Caco-2 (cell line): ENCODE data around the gene SLCO4A1. TPM values are rescaled to one million over a fixed set of nuclear protein-coding genes. Genes with fewer than 3 reads are reported as not detected.

Experiments
- BruUV-seq: library from RNA; stranded (reverse); fragments of 400-500 nt; replicated peaks from 2 replicates; lab custom pipeline; 2021; lab: Mats Ljungman, UMichigan
- CTCF ChIA-PET: fragments of 300-600 bp; sonication (Branson Sonifier 250); formaldehyde crosslinking; loops from one replicate; lab custom pipeline; 2022; ENCODE audit warnings: antibody characterized with exemption; lab: Charles Lee
- POLR2A ChIA-PET: fragments of 300-600 bp; sonication (Branson Sonifier 250); formaldehyde crosslinking; loops from one replicate; lab custom pipeline; 2022; ENCODE audit warnings: antibody characterized with exemption; lab: Charles Lee
- DNase-seq, 2 experiments: peaks; one replicate each; pipeline versions ENCODE4 v3.0.0 to v3.0.0-alpha.2; 2020 to 2022
- H3K27me3 ChIP-seq: replicated peaks from 2 replicates; pipeline ENCODE4 v1.6.0; 2011; ENCODE audit warnings: low read length; ENCODE audit not compliant: control insufficient read depth, insufficient read depth
- H3K36me3 ChIP-seq: 2 replicates; pipeline ENCODE4 v1.5.1; 2011; ENCODE audit warnings: low read length; ENCODE audit not compliant: control insufficient read depth, insufficient read depth
- H3K4me1 ChIP-seq: fragments of 250-450 bp; sonication (Bioruptor Pico); 2 replicates; pipeline ENCODE4 v1.5.1; 2020; ENCODE audit warnings: mild to moderate bottlenecking
- H3K4me3 ChIP-seq: 2 replicates; pipeline ENCODE4 v1.5.1; 2011; ENCODE audit warnings: low read depth, mild to moderate bottlenecking, control low read depth, low read length
- H3K9me3 ChIP-seq: fragments of 250-450 bp; sonication (Bioruptor Pico); 2 replicates; pipeline ENCODE4 v1.5.1; 2020; ENCODE audit warnings: mild to moderate bottlenecking, moderate library complexity
- H3K27ac Mint-ChIP-seq: one replicate; pipeline ENCODE4 v1.8.0; 2022; ENCODE audit warnings: mixed read lengths; ENCODE audit not compliant: unreplicated experiment
- H3K27me3 Mint-ChIP-seq: one replicate; pipeline ENCODE4 v1.8.0; 2022; ENCODE audit warnings: mixed read lengths; ENCODE audit not compliant: insufficient read depth, unreplicated experiment
- H3K36me3 Mint-ChIP-seq: one replicate; pipeline ENCODE4 v1.8.0; 2022; ENCODE audit warnings: mild to moderate bottlenecking, mixed read lengths; ENCODE audit not compliant: insufficient read depth, unreplicated experiment
- H3K4me1 Mint-ChIP-seq: one replicate; pipeline ENCODE4 v1.8.0; 2022; ENCODE audit warnings: low read depth, mixed read lengths; ENCODE audit not compliant: unreplicated experiment
- H3K4me3 Mint-ChIP-seq: one replicate; pipeline ENCODE4 v1.8.0; 2022; ENCODE audit warnings: mild to moderate bottlenecking, moderate library complexity, mixed read lengths; ENCODE audit not compliant: unreplicated experiment
- H3K9me3 Mint-ChIP-seq: one replicate; pipeline ENCODE4 v1.8.0; 2022; ENCODE audit warnings: mixed read lengths; ENCODE audit not compliant: unreplicated experiment
- intact Hi-C: fragments of 100-400 bp; cut with micrococcal nuclease; formaldehyde crosslinking; loops from one replicate; pipeline ENCODE4 v1.10.0; 2022; ENCODE audit not compliant: unreplicated experiment
- total RNA-seq: library from RNA; stranded (reverse); gene quantifications from 2 replicates; pipeline ENCODE4 v1.2.3, GENCODE V29; 2022
- TF ChIP-seq, protein P1 (sequence below), 2 experiments: fragments of 200-600 bp in 1 of 2; IDR thresholded peaks; 1 replicate in 1 of 2; 2 replicates in 1 of 2; pipeline versions ENCODE4 v1.5.1 to v1.8.0; 2011 to 2022; ENCODE audit warnings: antibody characterized with exemption in 1 of 2, control low read depth in 1 of 2, inconsistent platforms in 1 of 2, low read depth in 1 of 2, low read length in 1 of 2, mild to moderate bottlenecking in 1 of 2, moderate library complexity in 1 of 2; ENCODE audit not compliant: insufficient read depth in 1 of 2, severe bottlenecking in 1 of 2, unreplicated experiment in 1 of 2

SLCO4A1 gene
- total RNA-seq, 1 experiment from 2014 or later = 18.7 TPM

DNA sequence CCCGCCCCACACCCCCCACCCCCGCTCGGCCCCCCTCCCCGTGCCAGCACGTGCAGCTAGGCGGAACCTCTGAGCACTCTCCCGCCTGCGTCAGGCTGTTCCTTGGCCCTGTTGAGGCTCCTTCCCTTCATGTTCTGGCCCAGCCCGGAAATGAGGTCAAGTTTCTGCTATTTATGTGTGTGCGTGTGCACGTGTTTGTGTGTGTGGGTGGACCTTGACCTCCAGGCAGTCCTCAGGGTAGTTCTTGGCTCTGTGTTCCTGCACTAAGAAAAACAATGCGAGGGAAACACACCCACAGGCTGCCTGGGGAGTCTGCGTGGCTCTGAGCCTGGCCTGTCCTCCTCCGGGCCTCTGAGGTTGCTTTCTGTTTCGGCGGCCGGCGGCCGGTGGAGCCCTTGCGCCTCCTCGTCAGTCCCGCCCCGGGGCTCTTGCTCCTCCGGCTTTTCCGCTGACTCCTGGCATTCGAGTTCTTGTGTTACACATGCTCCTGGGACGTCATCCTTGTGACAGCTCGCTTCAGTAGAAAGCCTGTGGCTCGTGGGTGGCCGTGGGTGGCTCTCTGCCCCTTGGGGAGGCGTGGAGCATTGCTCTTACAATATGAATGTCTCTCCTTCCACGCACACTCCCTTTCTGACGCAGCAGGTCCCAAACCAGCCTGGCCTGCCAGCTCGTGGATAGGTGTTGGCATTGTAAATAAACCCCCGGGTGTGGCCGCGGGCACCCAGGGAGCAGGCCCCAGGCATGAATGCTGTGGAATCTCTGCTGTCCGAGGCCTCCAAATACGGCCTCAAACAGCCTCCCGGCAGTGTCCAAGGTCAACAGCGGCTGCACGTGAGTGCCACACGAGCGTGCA lies 10.0 kb downstream of the SLCO4A1 start:
- ChIA-PET POLR2A (no interaction called here), CTCF (interaction anchor here (0.6 to 1.7 kb wide), 10 partner anchors 10 to 639 kb away, joined by 3 to 10 read pairs (median 6); partner anchors contain the start of gene SLCO4A1)
- peak overlapping the region; percentile 17 for H3K4me3 ChIP-seq
- DNase-seq = peak; percentile 91 to 96
- H3K36me3 ChIP-seq = 0 out of 2 replicates have a peak, but pooled peaks cover 2% of the 10 kb centered on the region
- no peaks in the 10 kb centered on the region for H3K27me3 ChIP-seq
- no peaks in the 10 kb centered on the region for H3K9me3 ChIP-seq
- Mint-ChIP-seq H3K36me3 (no peaks in the 10 kb centered on the region), H3K27me3 (no peaks in the 10 kb centered on the region), H3K9me3 (no peaks in the 10 kb centered on the region), H3K4me3 (peak overlapping the region; percentile 65), H3K27ac (peak overlapping the region; percentile 78), H3K4me1 (peaks cover 28% of the 10 kb centered on the region)
- intact Hi-C loops = loop anchor here (1.0 kb wide), 2 partner anchors 28 to 142 kb away; no protein-coding TSS in a partner anchor
- TSS peak; percentile 31 for BruUV-seq
- TF ChIP-seq, protein P1, sequence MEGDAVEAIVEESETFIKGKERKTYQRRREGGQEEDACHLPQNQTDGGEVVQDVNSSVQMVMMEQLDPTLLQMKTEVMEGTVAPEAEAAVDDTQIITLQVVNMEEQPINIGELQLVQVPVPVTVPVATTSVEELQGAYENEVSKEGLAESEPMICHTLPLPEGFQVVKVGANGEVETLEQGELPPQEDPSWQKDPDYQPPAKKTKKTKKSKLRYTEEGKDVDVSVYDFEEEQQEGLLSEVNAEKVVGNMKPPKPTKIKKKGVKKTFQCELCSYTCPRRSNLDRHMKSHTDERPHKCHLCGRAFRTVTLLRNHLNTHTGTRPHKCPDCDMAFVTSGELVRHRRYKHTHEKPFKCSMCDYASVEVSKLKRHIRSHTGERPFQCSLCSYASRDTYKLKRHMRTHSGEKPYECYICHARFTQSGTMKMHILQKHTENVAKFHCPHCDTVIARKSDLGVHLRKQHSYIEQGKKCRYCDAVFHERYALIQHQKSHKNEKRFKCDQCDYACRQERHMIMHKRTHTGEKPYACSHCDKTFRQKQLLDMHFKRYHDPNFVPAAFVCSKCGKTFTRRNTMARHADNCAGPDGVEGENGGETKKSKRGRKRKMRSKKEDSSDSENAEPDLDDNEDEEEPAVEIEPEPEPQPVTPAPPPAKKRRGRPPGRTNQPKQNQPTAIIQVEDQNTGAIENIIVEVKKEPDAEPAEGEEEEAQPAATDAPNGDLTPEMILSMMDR (IDR thresholded peaks at IDR 0.05; ENCODE audit: insufficient read depth in 1 of 2, low read depth in 1 of 2, low read length in 1 of 2, severe bottlenecking in 1 of 2, unreplicated experiment in 1 of 2) = no peak
- peaks cover 28% of the 10 kb centered on the region for H3K4me1 ChIP-seq

DNA sequence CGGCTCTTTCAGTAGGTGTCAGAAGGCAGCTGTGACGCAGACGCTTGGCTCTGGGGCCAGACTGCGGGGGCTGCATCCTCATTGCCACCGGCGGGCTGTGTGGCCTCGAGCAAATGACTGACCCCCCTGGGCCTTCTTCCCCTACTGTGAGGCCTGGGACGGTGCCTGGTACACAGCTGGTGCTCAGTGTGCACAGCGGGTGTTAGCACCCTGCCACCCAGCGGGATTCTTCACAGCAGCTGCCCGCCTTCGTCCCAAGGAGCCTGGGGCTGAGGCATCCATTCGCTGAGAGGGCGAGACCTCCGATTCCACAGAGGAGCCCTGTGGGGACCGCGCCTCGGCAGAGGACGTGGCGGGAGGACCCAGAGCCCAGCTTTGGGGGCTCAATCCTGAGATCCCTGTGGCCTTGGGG lies 10.6 kb downstream of the SLCO4A1 start:
- POLR2A ChIA-PET = no interaction called here
- TF ChIP-seq, protein P1 (IDR thresholded peaks at IDR 0.05; ENCODE audit: insufficient read depth in 1 of 2, low read depth in 1 of 2, low read length in 1 of 2, severe bottlenecking in 1 of 2, unreplicated experiment in 1 of 2) = no peak
- Histone ChIP-seq H3K9me3 (no peaks in the 10 kb centered on the region), H3K4me3 (no peak overlapping the region), H3K27me3 (no peaks in the 10 kb centered on the region), H3K36me3 (0 out of 2 replicates have a peak, but pooled peaks cover 2% of the 10 kb centered on the region), H3K4me1 (peaks cover 28% of the 10 kb centered on the region)
- intact Hi-C loops = loop anchor here (1.0 kb wide), 2 partner anchors 29 to 141 kb away; no protein-coding TSS in a partner anchor
- no peak overlapping the region for H3K4me3 Mint-ChIP-seq
- H3K9me3 Mint-ChIP-seq = no peaks in the 10 kb centered on the region
- H3K36me3 Mint-ChIP-seq = no peaks in the 10 kb centered on the region
- no peak for DNase-seq
- CTCF ChIA-PET = no interaction called here
- H3K4me1 Mint-ChIP-seq = peaks cover 28% of the 10 kb centered on the region
- no peaks in the 10 kb centered on the region for H3K27me3 Mint-ChIP-seq
- H3K27ac Mint-ChIP-seq = peak overlapping the region; percentile 78
- BruUV-seq = no TSS peak

DNA sequence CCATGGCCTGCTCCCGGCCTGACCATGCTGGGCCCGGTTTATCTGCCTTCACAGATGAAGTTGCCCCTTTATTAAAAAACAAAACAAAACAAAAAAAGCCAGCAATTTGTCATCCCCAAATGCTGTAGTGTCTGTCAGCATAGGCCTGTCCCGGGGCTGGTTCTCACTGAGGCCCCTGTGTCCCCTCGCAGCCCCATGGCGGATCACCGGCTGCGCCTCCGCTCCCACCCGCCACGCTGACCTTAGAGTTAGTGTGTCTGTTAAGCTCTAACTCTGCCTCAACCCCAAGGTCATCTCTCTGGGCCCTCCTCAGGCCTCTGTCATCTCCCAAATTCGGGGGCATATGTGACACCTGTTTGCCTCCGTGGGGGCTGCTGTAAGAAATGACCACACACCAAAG lies 11.1 kb downstream of the SLCO4A1 start:
- H3K4me3 Mint-ChIP-seq = no peak overlapping the region
- H3K4me1 Mint-ChIP-seq = peaks cover 28% of the 10 kb centered on the region
- Histone ChIP-seq H3K4me1 (peaks cover 28% of the 10 kb centered on the region), H3K36me3 (0 out of 2 replicates have a peak, but pooled peaks cover 2% of the 10 kb centered on the region), H3K27me3 (no peaks in the 10 kb centered on the region), H3K9me3 (no peaks in the 10 kb centered on the region), H3K4me3 (no peak overlapping the region)
- ChIA-PET POLR2A (no interaction called here), CTCF (no interaction called here)
- no peaks in the 10 kb centered on the region for H3K36me3 Mint-ChIP-seq
- no TSS peak for BruUV-seq
- TF ChIP-seq, protein P1 (IDR thresholded peaks at IDR 0.05; ENCODE audit: insufficient read depth in 1 of 2, low read depth in 1 of 2, low read length in 1 of 2, severe bottlenecking in 1 of 2, unreplicated experiment in 1 of 2) = no peak
- no peaks in the 10 kb centered on the region for H3K9me3 Mint-ChIP-seq
- no peak for DNase-seq
- intact Hi-C loops = no loop called here
- H3K27me3 Mint-ChIP-seq = no peaks in the 10 kb centered on the region
- no peak overlapping the region for H3K27ac Mint-ChIP-seq
